ENCODE measurements around the gene PCDHGA5. TPM values are rescaled to one million over a fixed set of nuclear protein-coding genes. Genes with fewer than 3 reads are reported as not detected.

The PCDHGA5 gene
- total RNA-seq, 1 experiment from 2014 or later = 1.3 TPM

GRCh38 chr5:141322261-141322660 lies 41.7 kb upstream of the PCDHGA5 start:
- WGBS (ENCODE audit: extremely low coverage, insufficient read length, low lambda C conversion rate) = 100% methylated on average over 1 of the region's 3 CpGs
- no peak overlapping the region; a peak in 1 of 5 replicates for H3K4me3 Mint-ChIP-seq

More at GRCh38 chr5:141322261-141322660, 41.7 kb upstream of the PCDHGA5 start:
- Histone ChIP-seq H4K5ac (ENCODE audit: insufficient read length, low read depth, low read length) (no peak overlapping the region), H3K79me1 (ENCODE audit: insufficient read depth, low read depth, low read length, poor library complexity, severe bottlenecking) (peaks cover 2% of the 10 kb centered on the region), H3K9me3 (ENCODE audit: control insufficient read depth, low read depth, low read length) (peaks cover 22% of the 10 kb centered on the region), H4K91ac (ENCODE audit: insufficient read length, low read depth, low read length) (no peak overlapping the region), H3K27me3 (ENCODE audit: insufficient read depth, low read length) (no peaks in the 10 kb centered on the region), H3K4me1 (ENCODE audit: insufficient read depth, low read length) (no peaks in the 10 kb centered on the region), H3T11ph (ENCODE audit: low read length) (no peak overlapping the region), H3K18ac (ENCODE audit: insufficient read length, low read depth, low read length) (no peak overlapping the region), H2AFZ (ENCODE audit: low read length) (no peak overlapping the region), H3K23me2 (ENCODE audit: insufficient read length, low read depth, low read length, poor library complexity, severe bottlenecking) (peaks cover 12% of the 10 kb centered on the region), H3K23ac (ENCODE audit: insufficient read length, low read depth, low read length) (no peak overlapping the region), H3K56ac (ENCODE audit: insufficient read length, low read depth, low read length) (no peak overlapping the region), H2BK20ac (ENCODE audit: low read depth, low read length, poor library complexity, severe bottlenecking) (no peak overlapping the region), H2BK5ac (ENCODE audit: insufficient read length, low read length) (no peak overlapping the region), H3K27ac (ENCODE audit: insufficient read length, low read depth, low read length) (no peak overlapping the region), H4K20me1 (ENCODE audit: control insufficient read depth, insufficient read depth, insufficient read length) (no peaks in the 10 kb centered on the region), H2BK15ac (ENCODE audit: low read depth, low read length) (no peak overlapping the region), H2AK5ac (ENCODE audit: insufficient read length, low read length) (no peak overlapping the region), H3K4me2 (ENCODE audit: insufficient read depth, insufficient read length, low read length) (no peak overlapping the region), H3K9ac (ENCODE audit: extremely low read depth, insufficient read length, low read length) (no peak overlapping the region), H4K8ac (replicated peaks; ENCODE audit: insufficient read length, low read depth, low read length) (no peak overlapping the region), H2BK12ac (ENCODE audit: insufficient read length, low read depth, low read length) (no peak overlapping the region), H3K79me2 (ENCODE audit: insufficient read depth, low read length) (peaks cover 6% of the 10 kb centered on the region; the same call in 1 of the 2 replicates), H2BK120ac (ENCODE audit: low read depth, low read length, poor library complexity, severe bottlenecking) (no peak overlapping the region), H3K4ac (ENCODE audit: low read depth, low read length) (no peak overlapping the region), H3K14ac (ENCODE audit: insufficient read depth, low read length) (no peak overlapping the region)
- H3K36me3 Mint-ChIP-seq (ENCODE audit: insufficient read depth in 1 of 3, low read depth in 3 of 3) = peaks cover 30 to 45% (median 35%) of the 10 kb centered on the region in 3 experiments
- TF ChIP-seq CTCF (conservative IDR thresholded peaks at IDR 0.05) = no peak
- H3K9me3 Mint-ChIP-seq = peaks cover 51 to 71% of the 10 kb centered on the region in 2 experiments
- H3K4me1 Mint-ChIP-seq = peaks cover 13 to 21% of the 10 kb centered on the region in 2 experiments
- no peak overlapping the region for H3K27ac Mint-ChIP-seq
- no peak for DNase-seq
- peaks cover 5% of the 10 kb centered on the region for H3K27me3 Mint-ChIP-seq (ENCODE audit: low read depth)
